Urinary bladder (tissue), 4 donors: ENCODE measurements around the gene TMEM176B. TPM values are rescaled to one million over a fixed set of nuclear protein-coding genes. Genes with fewer than 3 reads are reported as not detected.

Experiments
- DNase-seq: peaks from one replicate; pipeline ENCODE4 v3.0.0-alpha.2; 2015; ENCODE audit errors: extremely low spot score
- H3K27ac ChIP-seq: one replicate; pipeline ENCODE4 v1.5.1; 2013; ENCODE audit warnings: low read depth, mild to moderate bottlenecking, moderate library complexity
- H3K36me3 ChIP-seq: one replicate; pipeline ENCODE4 v1.6.1; 2013; ENCODE audit warnings: mild to moderate bottlenecking, moderate library complexity; ENCODE audit not compliant: insufficient read depth
- H3K4me1 ChIP-seq: one replicate; pipeline ENCODE4 v1.6.1; 2013; ENCODE audit warnings: mild to moderate bottlenecking, moderate library complexity; ENCODE audit not compliant: insufficient read depth
- H3K4me3 ChIP-seq: one replicate; pipeline ENCODE4 v1.5.1; 2013; ENCODE audit warnings: low read depth, low read length
- WGBS: extraction: QIAGEN DNeasy Blood & Tissue Kit; methylation state at CpG from one replicate; pipeline ENCODE4 v1.1.7; 2013; 5-methylcytosine and 5-hydroxymethylcytosine counted together
- polyA plus RNA-seq: library from polyadenylated mRNA; stranded (reverse); fragments of 200-250 nt; gene quantifications from one replicate; pipeline ENCODE4 v1.2.3, GENCODE V29; 2013
- total RNA-seq: library from RNA; depleted of rRNA; stranded (reverse); fragments of >200 nt; gene quantifications from one replicate; pipeline ENCODE4 v1.2.3, GENCODE V29; 2014
- donor health status: healthy with polysubstance abuse.
- donor health status: healthy.

Gene TMEM176B
- total and polyA plus RNA-seq, 2 donors = 59.4 to 84.0 TPM

- WGBS = 88% methylated on average over 2 of the region's 2 CpGs
- Histone ChIP-seq H3K36me3 (no peaks in the 10 kb centered on the region), H3K4me3 (no peak overlapping the region), H3K4me1 (no peaks in the 10 kb centered on the region), H3K27ac (no peak overlapping the region)
- DNase-seq = no peak
Measured at GRCh38 chr7:150806863-150807262, 6.7 kb upstream of the TMEM176B start.

- 95% methylated on average over 3 of the region's 3 CpGs for WGBS
Measured at GRCh38 chr7:150806454-150806853, 6.3 kb upstream of the TMEM176B start.

GRCh38 chr7:150805864-150806263 is 5.7 kb upstream of the TMEM176B start:
- no peak overlapping the region for H3K4me3 ChIP-seq
- no peak overlapping the region for H3K27ac ChIP-seq
- no peaks in the 10 kb centered on the region for H3K4me1 ChIP-seq
- no peaks in the 10 kb centered on the region for H3K36me3 ChIP-seq
- DNase-seq = no peak

More at GRCh38 chr7:150806454-150806853, 6.3 kb upstream of the TMEM176B start:
- no peak overlapping the region for H3K27ac ChIP-seq
- H3K4me3 ChIP-seq = no peak overlapping the region
- DNase-seq = no peak
- H3K36me3 ChIP-seq = no peaks in the 10 kb centered on the region
- no peaks in the 10 kb centered on the region for H3K4me1 ChIP-seq

- 90% methylated on average over 5 of the region's 5 CpGs for WGBS
Measured at GRCh38 chr7:150804802-150805201, 4.6 kb upstream of the TMEM176B start.

GRCh38 chr7:150803161-150803860 is 3.1 kb upstream of the TMEM176B start:
- H3K27ac ChIP-seq = no peak overlapping the region
- 59% methylated on average over 10 of the region's 10 CpGs for WGBS
- H3K36me3 ChIP-seq = no peaks in the 10 kb centered on the region
- H3K4me3 ChIP-seq = no peak overlapping the region
- no peaks in the 10 kb centered on the region for H3K4me1 ChIP-seq
- DNase-seq = no peak

More at GRCh38 chr7:150804802-150805201, 4.6 kb upstream of the TMEM176B start:
- Histone ChIP-seq H3K27ac (no peak overlapping the region), H3K4me1 (no peaks in the 10 kb centered on the region), H3K36me3 (no peaks in the 10 kb centered on the region), H3K4me3 (no peak overlapping the region)
- no peak for DNase-seq

GRCh38 chr7:150801946-150802771 is 2.0 kb upstream of the TMEM176B start:
- H3K4me3 ChIP-seq = peak overlapping the region; percentile 70
- H3K36me3 ChIP-seq = no peaks in the 10 kb centered on the region
- no peaks in the 10 kb centered on the region for H3K4me1 ChIP-seq
- 85% methylated on average over 12 of the region's 12 CpGs for WGBS
- H3K27ac ChIP-seq = no peak overlapping the region
- no peak for DNase-seq

- Histone ChIP-seq H3K4me3 (peak overlapping the region; percentile 70), H3K27ac (no peak overlapping the region), H3K4me1 (no peaks in the 10 kb centered on the region), H3K36me3 (no peaks in the 10 kb centered on the region)
- no peak for DNase-seq
- 25% methylated on average over 26 of the region's 26 CpGs for WGBS
Measured at GRCh38 chr7:150801242-150801945, 1.2 kb upstream of the TMEM176B start.

GRCh38 chr7:150800581-150801241 is 547 bp upstream of the TMEM176B start, which contains the start of gene TMEM176A:
Gene TMEM176A, plus strand, starts transcription at chr7:150800769. Its CDS starts 782 bp downstream, at chr7:150801551.
- Histone ChIP-seq H3K4me1 (no peaks in the 10 kb centered on the region), H3K27ac (peak within 1 kb of the TSS; percentile 59), H3K36me3 (no peaks in the 10 kb centered on the region), H3K4me3 (peak within 1 kb of the TSS; percentile 70)
- WGBS = 3% methylated on average over 54 of the region's 54 CpGs
- DNase-seq = no peak

- H3K27ac ChIP-seq = no peak overlapping the region
- no peak for DNase-seq
Measured at GRCh38 chr7:150799156-150799555, 1.0 kb downstream of the TMEM176B start.

GRCh38 chr7:150797661-150798060 is 2.5 kb downstream of the TMEM176B start:
- no peak overlapping the region for H3K4me3 ChIP-seq
- H3K36me3 ChIP-seq = no peaks in the 10 kb centered on the region
- 65% methylated on average over 4 of the region's 4 CpGs for WGBS
- no peaks in the 10 kb centered on the region for H3K4me1 ChIP-seq
- no peak overlapping the region for H3K27ac ChIP-seq
- DNase-seq = no peak

More at GRCh38 chr7:150799156-150799555, 1.0 kb downstream of the TMEM176B start:
- H3K4me3 ChIP-seq = peak overlapping the region; percentile 11
- H3K36me3 ChIP-seq = no peaks in the 10 kb centered on the region
- WGBS = 75% methylated on average over 3 of the region's 3 CpGs
- H3K4me1 ChIP-seq = no peaks in the 10 kb centered on the region

GRCh38 chr7:150793569-150794238 is 6.5 kb downstream of the TMEM176B start:
- Histone ChIP-seq H3K4me1 (no peaks in the 10 kb centered on the region), H3K27ac (no peak overlapping the region), H3K36me3 (no peaks in the 10 kb centered on the region), H3K4me3 (no peak overlapping the region)
- 90% methylated on average over 6 of the region's 6 CpGs for WGBS
- no peak for DNase-seq

GRCh38 chr7:150791746-150792452 is 8.3 kb downstream of the TMEM176B start:
- no peak overlapping the region for H3K27ac ChIP-seq
- 90% methylated on average over 12 of the region's 12 CpGs for WGBS
- no peaks in the 10 kb centered on the region for H3K4me1 ChIP-seq
- no peak overlapping the region for H3K4me3 ChIP-seq
- H3K36me3 ChIP-seq = no peaks in the 10 kb centered on the region
- no peak for DNase-seq
